Bronchial epithelial cell (primary cell): ENCODE results near the gene UPK1A. TPM values are rescaled to one million over a fixed set of nuclear protein-coding genes. Genes with fewer than 3 reads are reported as not detected.

Experiments used
- DNase-seq: peaks from one replicate; pipeline ENCODE4 v3.0.0-alpha.2; 2010; ENCODE audit warnings: low read depth
- FAIRE-seq: peaks from 2 replicates; lab custom pipeline; 2011; peaks lifted over from hg19 to GRCh38; lab: Jason Lieb, UNC
- H3K27me3 ChIP-seq: 2 replicates; pipeline ENCODE4 v1.5.1; 2011; ENCODE audit warnings: low read length; ENCODE audit not compliant: control insufficient read depth, insufficient read depth
- H3K36me3 ChIP-seq: 2 replicates; pipeline ENCODE4 v1.5.1; 2011; ENCODE audit warnings: low read length; ENCODE audit not compliant: control insufficient read depth, insufficient read depth
- H3K4me3 ChIP-seq: 2 replicates; pipeline ENCODE4 v1.5.1; 2011; ENCODE audit warnings: mild to moderate bottlenecking, low read depth, low read length, control low read depth
- total RNA-seq: library from RNA; depleted of rRNA; stranded (reverse); fragments of >200 nt; gene quantifications from 2 replicates; pipeline ENCODE4 v1.2.1, GENCODE V29; 2014
- TF ChIP-seq, protein P1 (sequence below): IDR thresholded peaks from 2 replicates; pipeline ENCODE4 v1.5.1; 2011; ENCODE audit warnings: mild to moderate bottlenecking, moderate library complexity, low read length, control low read depth, inconsistent platforms; ENCODE audit not compliant: insufficient read depth, severe bottlenecking

The UPK1A gene
- total RNA-seq, 1 donor from 2014 or later: not detected

- TF ChIP-seq, protein P1, sequence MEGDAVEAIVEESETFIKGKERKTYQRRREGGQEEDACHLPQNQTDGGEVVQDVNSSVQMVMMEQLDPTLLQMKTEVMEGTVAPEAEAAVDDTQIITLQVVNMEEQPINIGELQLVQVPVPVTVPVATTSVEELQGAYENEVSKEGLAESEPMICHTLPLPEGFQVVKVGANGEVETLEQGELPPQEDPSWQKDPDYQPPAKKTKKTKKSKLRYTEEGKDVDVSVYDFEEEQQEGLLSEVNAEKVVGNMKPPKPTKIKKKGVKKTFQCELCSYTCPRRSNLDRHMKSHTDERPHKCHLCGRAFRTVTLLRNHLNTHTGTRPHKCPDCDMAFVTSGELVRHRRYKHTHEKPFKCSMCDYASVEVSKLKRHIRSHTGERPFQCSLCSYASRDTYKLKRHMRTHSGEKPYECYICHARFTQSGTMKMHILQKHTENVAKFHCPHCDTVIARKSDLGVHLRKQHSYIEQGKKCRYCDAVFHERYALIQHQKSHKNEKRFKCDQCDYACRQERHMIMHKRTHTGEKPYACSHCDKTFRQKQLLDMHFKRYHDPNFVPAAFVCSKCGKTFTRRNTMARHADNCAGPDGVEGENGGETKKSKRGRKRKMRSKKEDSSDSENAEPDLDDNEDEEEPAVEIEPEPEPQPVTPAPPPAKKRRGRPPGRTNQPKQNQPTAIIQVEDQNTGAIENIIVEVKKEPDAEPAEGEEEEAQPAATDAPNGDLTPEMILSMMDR: no peak
- peak overlapping the region; percentile 88 for H3K4me3 ChIP-seq
- no peaks in the 10 kb centered on the region for H3K27me3 ChIP-seq
- DNase-seq: peak; percentile 10
- FAIRE-seq: no peak
- H3K36me3 ChIP-seq: peaks cover 22% of the 10 kb centered on the region
Measured at GRCh38 chr19:35718345-35719041, 52.2 kb downstream of the UPK1A start.

GRCh38 chr19:35719402-35720162 lies 53.3 kb downstream of the UPK1A start:
- H3K4me3 ChIP-seq: no peak overlapping the region
- FAIRE-seq: no peak
- H3K27me3 ChIP-seq: no peaks in the 10 kb centered on the region
- no peak for DNase-seq
- peaks cover 29% of the 10 kb centered on the region for H3K36me3 ChIP-seq
- TF ChIP-seq, protein P1: no peak

DNA sequence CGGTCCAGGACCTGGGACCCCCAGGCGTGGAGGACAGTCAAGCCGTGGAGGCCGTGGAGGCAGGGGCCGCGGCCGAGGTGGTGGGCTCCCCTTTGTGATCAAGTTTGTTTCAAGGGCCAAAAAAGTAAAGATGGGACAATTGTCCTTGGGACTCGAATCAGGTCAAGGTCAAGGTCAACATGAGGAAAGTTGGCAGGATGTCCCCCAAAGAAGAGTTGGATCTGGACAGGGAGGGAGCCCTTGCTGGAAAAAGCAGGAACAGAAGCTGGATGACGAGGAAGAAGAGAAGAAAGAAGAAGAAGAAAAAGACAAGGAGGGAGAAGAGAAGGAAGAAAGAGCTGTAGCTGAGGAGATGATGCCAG lies 53.8 kb downstream of the UPK1A start:
- FAIRE-seq (no peak), DNase-seq (no peak)
- H3K27me3 ChIP-seq: no peaks in the 10 kb centered on the region
- H3K4me3 ChIP-seq: no peak overlapping the region
- H3K36me3 ChIP-seq: peaks cover 35% of the 10 kb centered on the region
- TF ChIP-seq, protein P1: no peak

DNA sequence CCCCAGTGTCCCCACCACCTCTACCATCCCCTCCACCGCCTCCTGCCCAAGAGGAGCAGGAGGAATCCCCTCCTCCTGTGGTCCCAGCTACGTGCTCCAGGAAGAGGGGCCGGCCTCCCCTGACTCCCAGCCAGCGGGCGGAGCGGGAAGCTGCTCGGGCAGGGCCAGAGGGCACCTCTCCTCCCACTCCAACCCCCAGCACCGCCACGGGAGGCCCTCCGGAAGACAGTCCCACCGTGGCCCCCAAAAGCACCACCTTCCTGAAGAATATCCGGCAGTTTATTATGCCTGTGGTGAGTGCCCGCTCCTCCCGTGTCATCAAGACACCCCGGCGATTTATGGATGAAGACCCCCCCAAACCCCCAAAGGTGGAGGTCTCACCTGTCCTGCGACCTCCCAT lies 54.3 kb downstream of the UPK1A start:
- peaks cover 40% of the 10 kb centered on the region for H3K36me3 ChIP-seq
- FAIRE-seq: no peak
- DNase-seq: no peak

GRCh38 chr19:35721374-35721773 lies 55.1 kb downstream of the UPK1A start:
- FAIRE-seq (no peak), DNase-seq (no peak)
- no peak overlapping the region for H3K4me3 ChIP-seq
- TF ChIP-seq, protein P1: no peak
- peaks cover 46% of the 10 kb centered on the region for H3K36me3 ChIP-seq
- H3K27me3 ChIP-seq: no peaks in the 10 kb centered on the region

More for the DNA sequence above, 54.3 kb downstream of the UPK1A start:
- TF ChIP-seq, protein P1: no peak
- Histone ChIP-seq H3K27me3 (no peaks in the 10 kb centered on the region), H3K4me3 (no peak overlapping the region)
